Measurements from ENCODE around the gene NADK.

Gene NADK, protein sequence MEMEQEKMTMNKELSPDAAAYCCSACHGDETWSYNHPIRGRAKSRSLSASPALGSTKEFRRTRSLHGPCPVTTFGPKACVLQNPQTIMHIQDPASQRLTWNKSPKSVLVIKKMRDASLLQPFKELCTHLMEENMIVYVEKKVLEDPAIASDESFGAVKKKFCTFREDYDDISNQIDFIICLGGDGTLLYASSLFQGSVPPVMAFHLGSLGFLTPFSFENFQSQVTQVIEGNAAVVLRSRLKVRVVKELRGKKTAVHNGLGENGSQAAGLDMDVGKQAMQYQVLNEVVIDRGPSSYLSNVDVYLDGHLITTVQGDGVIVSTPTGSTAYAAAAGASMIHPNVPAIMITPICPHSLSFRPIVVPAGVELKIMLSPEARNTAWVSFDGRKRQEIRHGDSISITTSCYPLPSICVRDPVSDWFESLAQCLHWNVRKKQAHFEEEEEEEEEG

GRCh38 chr1:1777950-1778662 is at the start of gene NADK:
NADK (minus strand) TSS chr1:1778470; CDS start chr1:1765406, 13,064 bp downstream.
- peak; percentile 12 for DNase-seq

- no peak for DNase-seq
Observed at GRCh38 chr1:1827089-1827848, 49.0 kb upstream of the NADK start.

DNA sequence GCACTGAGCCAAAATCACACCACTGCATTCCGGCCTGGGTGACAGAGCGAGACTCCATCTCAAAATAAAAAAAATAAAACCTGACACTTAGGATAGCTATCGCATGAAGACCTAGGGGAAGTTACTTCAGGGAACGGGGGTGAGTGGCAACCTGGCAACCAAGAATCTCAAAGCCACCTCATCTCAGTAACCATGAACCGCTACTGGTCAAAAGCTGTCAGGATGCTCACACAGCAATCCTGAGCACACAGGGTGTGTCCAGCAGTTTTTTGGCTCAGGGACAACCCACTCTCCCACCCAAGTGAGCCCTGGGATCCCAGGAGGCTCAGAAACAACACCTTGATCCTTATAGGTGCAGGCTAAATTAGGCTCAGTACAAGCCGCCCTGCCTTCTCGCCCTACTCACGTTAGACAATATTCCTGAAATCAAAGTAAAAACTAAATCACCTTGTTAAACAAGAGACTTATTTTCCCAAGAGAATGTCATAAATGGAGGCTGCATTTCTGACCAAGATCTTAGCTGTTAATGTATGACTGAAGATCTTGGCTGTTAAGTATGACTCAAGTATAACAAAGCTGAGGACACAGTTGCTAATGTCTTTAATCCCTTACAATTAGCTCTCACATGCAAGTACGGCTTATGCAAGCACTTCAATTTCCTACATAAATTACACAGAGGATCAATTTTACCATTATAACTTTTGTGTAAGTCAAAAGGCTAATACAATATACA is 48.3 kb upstream of the NADK start:
- no peak for DNase-seq

GRCh38 chr1:1825217-1825616 is 46.9 kb upstream of the NADK start:
- DNase-seq, result no peak

- DNase-seq, result no peak
Observed at GRCh38 chr1:1819762-1820161, 41.5 kb upstream of the NADK start.

- DNase-seq, result no peak
Observed at GRCh38 chr1:1817221-1817620, 39.0 kb upstream of the NADK start.

GRCh38 chr1:1815606-1816281 is 37.5 kb upstream of the NADK start:
- no peak for DNase-seq

GRCh38 chr1:1809489-1809888 is 31.2 kb upstream of the NADK start:
- DNase-seq, result no peak

DNA sequence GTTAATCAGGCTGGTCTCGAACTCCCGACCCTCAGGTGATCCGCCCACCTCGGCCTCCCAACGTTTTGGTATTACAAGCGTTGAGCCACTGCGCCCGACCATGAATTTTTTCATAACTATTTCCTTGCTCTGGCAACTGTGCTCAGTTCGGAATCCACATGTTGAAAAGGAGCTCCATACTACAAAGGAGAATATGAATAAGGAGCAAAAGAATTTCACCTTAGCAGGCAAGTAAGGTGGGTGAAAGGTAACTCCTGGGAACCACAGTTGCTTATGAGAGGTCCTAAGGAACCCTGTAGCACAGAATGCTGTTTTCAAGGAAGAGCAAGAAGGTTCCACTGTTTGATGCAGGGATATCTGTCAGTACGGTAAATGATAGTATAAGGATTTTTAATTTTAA is 29.9 kb upstream of the NADK start:
- DNase-seq, result no peak

GRCh38 chr1:1806890-1807289 is 28.6 kb upstream of the NADK start:
- DNase-seq, result no peak

DNA sequence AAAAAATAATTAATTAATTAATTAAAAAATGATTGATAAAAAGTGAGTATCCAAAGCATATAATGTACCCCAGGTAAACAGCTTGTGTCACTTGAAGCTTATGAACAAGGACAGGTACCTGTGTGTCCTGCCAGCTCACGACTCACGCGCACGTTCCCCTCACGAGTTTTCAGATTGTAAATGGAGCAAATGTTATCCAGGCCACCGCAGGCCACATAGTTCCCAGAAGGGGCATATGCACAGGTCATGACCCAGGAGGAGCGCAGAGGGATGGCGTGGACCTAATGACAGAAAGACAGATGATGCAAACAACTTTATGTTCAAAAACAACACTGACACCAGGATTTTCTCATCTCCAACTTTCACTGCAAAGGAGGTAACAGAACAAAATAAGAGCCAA is 26.0 kb upstream of the NADK start:
- DNase-seq, result no peak

GRCh38 chr1:1802871-1803270 is 24.6 kb upstream of the NADK start:
- no peak for DNase-seq

- DNase-seq, result no peak
Observed at GRCh38 chr1:1799716-1800115, 21.4 kb upstream of the NADK start.

- DNase-seq, result no peak
Observed at GRCh38 chr1:1797731-1798341, 19.6 kb upstream of the NADK start.

DNA sequence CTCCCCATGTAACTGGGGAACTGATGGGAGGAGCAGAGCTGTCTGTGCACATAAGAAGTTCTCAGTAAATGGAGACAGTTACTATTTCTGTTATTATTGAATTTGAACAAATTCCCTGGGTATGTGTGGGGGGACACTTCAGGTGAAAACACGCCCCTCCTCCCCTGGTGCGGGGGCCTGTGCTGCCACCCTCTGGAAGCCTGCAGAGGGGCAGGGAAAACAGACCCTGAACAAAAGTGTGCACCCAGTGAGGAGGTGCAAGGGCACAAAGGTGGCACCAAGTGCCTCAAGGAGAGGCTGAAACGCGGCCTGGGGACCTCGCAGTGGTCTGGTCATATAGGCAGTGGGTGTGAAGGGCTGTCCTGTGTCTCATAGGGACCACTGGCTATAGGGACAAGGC is 18.2 kb upstream of the NADK start:
- DNase-seq, result no peak

DNA sequence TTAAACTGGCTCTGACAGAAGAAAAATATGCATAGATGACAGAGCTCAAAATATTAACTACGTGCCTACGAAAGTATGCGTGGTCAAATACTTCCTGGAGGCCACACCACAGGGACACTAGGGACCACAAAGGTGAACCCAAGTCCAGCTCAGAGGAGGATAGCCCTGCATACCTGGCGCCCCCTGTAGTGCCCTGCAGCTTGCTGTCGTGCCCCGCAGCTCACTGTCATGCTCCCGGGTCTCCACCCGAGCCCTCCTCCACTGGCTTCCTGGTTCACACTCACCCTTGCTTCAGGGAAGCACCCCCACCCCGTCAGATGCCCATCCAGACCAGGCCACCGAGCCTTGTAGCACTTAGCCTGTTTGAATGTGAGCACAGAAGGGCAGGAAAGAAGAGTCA is 16.7 kb upstream of the NADK start:
- no peak for DNase-seq

- DNase-seq, result no peak
Observed at GRCh38 chr1:1793481-1794244, 15.4 kb upstream of the NADK start.

- no peak for DNase-seq
Observed at GRCh38 chr1:1788646-1789431, 10.6 kb upstream of the NADK start.

DNA sequence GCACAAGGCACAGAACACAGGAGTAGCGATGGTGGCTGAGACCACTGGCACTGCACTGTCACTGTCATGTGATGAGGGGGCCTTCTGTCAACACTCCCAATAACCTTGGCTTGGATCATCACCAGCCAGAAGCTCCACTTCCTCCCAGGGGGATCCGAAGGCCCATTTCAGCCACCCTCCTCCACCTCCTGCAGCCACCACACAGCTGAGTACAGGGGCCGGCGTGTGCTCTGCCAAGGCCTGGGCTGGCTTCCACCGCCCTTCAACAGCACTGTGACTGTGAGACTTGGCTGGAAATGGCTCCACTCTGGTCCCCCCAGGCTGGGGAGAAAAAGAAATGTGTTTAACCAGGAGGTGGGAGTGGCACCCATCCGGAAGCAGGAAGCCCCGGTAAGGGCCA is 9.9 kb upstream of the NADK start:
- DNase-seq, result no peak

Data from NCI-H1092 treated with DMSO at 0.1 percent for 48 hours (cell line).